DMS 273 (cell line): ENCODE data around the gene ARHGAP26.

ENCODE experiments used
- DNase-seq: peaks from one replicate; lab custom pipeline; 2025; ENCODE audit not compliant: unreplicated experiment; lab: John Stamatoyannopoulos, UW

Gene ARHGAP26

GRCh38 chr5:143129910-143130612 is 359.9 kb downstream of the ARHGAP26 start:
- no peak for DNase-seq

- peak; percentile 18 for DNase-seq
Measured at GRCh38 chr5:143130613-143131305, 360.6 kb downstream of the ARHGAP26 start.

GRCh38 chr5:143131972-143132371 is 361.8 kb downstream of the ARHGAP26 start:
- DNase-seq = peak; percentile 24

- DNase-seq = no peak
Measured at GRCh38 chr5:143132739-143133138, 362.6 kb downstream of the ARHGAP26 start.

- DNase-seq = no peak
Measured at GRCh38 chr5:143133721-143134120, 363.5 kb downstream of the ARHGAP26 start.

- DNase-seq = no peak
Measured at GRCh38 chr5:143134269-143134668, 364.1 kb downstream of the ARHGAP26 start.

GRCh38 chr5:143134900-143135299 is 364.7 kb downstream of the ARHGAP26 start:
- DNase-seq = no peak

GRCh38 chr5:143135832-143136551 is 365.8 kb downstream of the ARHGAP26 start:
- DNase-seq = no peak

- DNase-seq = no peak
Measured at GRCh38 chr5:143138839-143139238, 368.7 kb downstream of the ARHGAP26 start.

GRCh38 chr5:143139585-143139984 is 369.4 kb downstream of the ARHGAP26 start:
- DNase-seq = no peak

GRCh38 chr5:143140492-143141203 is 370.5 kb downstream of the ARHGAP26 start:
- peak; percentile 29 for DNase-seq

GRCh38 chr5:143141652-143142051 is 371.5 kb downstream of the ARHGAP26 start:
- no peak for DNase-seq

- DNase-seq = peak; percentile 78
Measured at GRCh38 chr5:143142596-143143435, 372.6 kb downstream of the ARHGAP26 start.

- DNase-seq = no peak
Measured at GRCh38 chr5:143143973-143144372, 373.8 kb downstream of the ARHGAP26 start.

- no peak for DNase-seq
Measured at GRCh38 chr5:143145243-143146160, 375.3 kb downstream of the ARHGAP26 start.

- DNase-seq = no peak
Measured at GRCh38 chr5:143146161-143146560, 376.0 kb downstream of the ARHGAP26 start.

GRCh38 chr5:143147383-143147782 is 377.2 kb downstream of the ARHGAP26 start:
- no peak for DNase-seq

GRCh38 chr5:143147902-143148301 is 377.7 kb downstream of the ARHGAP26 start:
- no peak for DNase-seq

- DNase-seq = no peak
Measured at GRCh38 chr5:143148771-143149170, 378.6 kb downstream of the ARHGAP26 start.
